Measurements from ENCODE around the gene EFCC1.
"Not testable (repeated sequence)": the region's sequence is repeated elsewhere in the genome, so short reads cannot be mapped to it uniquely, and the experiment has no call there.

EFCC1 gene

DNA sequence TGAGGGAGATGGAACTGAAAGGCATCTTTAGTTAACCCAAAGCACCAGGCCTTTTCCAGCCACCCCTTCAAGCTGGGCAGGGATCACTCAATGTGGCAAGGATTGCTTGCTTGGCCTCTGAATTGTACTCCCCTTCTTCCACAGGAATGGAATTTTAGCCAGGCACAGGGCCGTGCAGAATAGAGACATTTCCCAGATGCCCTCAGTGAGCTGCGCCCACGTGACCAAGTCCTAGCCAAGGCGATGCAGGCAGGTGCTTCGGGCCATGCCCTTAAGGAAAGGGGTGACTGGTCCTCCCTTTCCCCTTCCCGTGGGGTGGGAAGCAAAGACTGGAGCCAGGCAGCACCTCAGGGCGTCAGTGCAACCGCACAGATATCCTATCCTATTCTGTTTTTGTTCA lies 77.4 kb downstream of the EFCC1 start:
- no peak for DNase-seq (ENCODE audit: low spot score)

DNA sequence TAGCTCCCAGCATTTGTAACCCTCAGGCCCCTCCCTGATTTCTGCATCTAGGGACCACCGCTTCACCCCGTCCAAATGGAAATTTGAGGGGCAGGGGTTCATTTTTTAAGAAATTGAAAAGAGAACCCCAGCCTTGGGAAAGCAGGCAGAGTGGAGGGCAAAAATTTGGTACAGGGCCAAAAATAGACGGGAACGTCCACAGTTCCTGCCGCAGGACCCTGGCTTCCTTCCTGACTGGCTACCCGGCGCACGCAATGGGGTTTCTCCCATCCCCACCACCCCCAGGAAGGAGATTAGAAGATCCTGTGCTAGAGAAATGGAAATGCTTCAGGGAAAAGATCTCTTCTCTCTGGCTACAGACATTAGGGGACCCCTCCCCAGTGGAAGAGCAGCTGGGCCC lies 80.4 kb downstream of the EFCC1 start:
- no peak for DNase-seq (ENCODE audit: low spot score)

- no peak for DNase-seq (ENCODE audit: low spot score)
Measured at GRCh38 chr3:129082026-129082425, 80.9 kb downstream of the EFCC1 start.

DNA sequence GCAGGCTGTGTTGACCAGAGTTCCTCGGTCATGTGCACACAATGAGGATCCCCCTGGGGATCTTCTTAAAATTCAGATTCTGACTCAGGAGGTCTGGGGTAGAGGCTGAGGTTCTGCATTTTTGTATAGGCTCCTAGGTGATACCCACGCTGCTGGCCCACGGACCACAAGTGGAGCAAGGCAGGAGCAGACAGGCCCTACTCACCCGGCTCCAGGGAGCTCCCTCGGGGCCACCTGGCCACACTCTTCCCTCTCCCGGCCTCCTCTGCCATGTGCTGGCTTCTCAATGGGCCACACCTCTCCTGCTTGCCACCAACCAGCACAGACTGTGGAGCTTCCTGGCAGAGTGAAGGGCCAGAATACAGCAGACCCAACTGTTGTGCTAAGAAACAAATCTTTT lies 83.4 kb downstream of the EFCC1 start:
- no peak for DNase-seq (ENCODE audit: low spot score)

GRCh38 chr3:129085165-129085715 lies 84.1 kb downstream of the EFCC1 start:
- no peak for DNase-seq (ENCODE audit: low spot score)

- no peak for DNase-seq (ENCODE audit: low spot score)
Measured at GRCh38 chr3:129085818-129086217, 84.7 kb downstream of the EFCC1 start.

DNA sequence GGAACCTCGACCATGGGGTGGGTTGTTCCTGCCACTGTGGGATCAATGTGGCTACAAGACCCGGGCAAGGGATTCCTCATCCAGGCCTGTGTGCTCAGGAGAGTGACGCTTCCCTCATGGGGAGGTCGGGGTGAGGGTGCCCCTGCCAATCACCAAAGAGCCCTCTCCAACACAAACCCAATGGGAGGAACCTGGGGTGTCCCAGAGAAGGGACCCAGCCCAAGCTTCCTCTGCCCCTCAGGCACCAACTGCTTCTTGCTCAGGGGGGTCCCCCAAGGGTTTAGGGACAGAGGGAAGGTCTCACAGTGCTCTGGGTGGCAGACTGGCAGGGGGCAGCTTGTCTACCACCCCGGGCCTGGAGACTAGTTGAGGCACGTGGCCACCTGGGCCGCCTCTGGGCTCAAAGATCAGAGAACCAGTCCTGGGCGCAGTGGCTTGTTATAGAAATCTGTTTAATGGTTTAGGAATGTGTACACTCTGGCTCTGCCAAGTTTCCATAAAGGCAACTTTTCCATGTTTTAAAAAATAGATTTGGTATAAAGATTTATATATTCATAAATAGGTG lies 86.1 kb downstream of the EFCC1 start:
- no peak for DNase-seq (ENCODE audit: low spot score)

- not testable (repeated sequence) for DNase-seq (ENCODE audit: low spot score)
Measured at GRCh38 chr3:129087904-129088303, 86.8 kb downstream of the EFCC1 start.

GRCh38 chr3:129088312-129088711 lies 87.2 kb downstream of the EFCC1 start:
- DNase-seq (ENCODE audit: low spot score): not testable (repeated sequence)
